Measurements from ENCODE around the gene SDK2. TPM values are rescaled to one million over a fixed set of nuclear protein-coding genes. Genes with fewer than 3 reads are reported as not detected.
A peak's percentile ranks its signal among the peaks of the same experiment; 100 is the strongest.

SDK2 gene
- polyA plus RNA-seq, 1 experiment: 0.04 TPM

DNA sequence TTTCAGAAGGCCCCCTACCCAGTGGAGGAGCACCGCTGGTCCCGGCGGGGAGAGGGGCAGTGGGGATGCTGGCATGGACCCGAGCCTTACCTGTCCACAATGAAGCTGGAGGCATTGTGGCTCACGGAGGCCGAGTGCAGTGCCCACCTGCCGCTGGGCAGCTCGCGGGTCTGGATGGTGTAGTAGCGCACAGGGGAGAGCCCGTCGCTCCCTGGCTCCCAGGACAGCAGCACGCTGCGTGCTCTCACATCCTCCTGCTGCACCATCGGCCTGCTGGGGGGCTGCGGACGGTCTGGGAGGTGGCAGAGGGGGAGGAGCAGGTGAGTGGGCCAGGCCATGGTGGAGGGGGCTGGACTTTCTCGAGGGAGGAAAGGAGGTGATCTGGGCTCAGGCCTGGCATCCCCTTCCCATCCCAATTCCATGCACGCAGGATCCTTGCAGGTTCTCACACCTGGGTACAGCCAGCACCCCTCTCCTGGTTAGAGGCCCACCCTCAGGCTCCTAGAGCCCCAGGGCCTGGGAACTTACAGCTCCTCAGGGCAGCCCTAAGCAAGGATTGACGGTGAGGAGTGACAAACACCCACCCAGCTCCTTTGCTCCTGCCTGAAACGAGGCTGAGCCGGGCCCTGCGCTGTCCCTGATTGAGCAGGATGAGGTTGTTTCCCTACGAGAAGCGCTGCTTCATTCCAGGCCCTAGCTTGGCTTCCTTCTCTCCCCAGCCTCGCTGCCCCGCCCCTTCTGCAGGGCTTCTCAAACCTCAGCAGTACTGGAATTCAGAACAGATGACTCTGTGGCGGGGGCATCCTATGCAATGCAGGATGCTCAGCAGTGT, 256.3 kb downstream of the SDK2 start:
- POLR2A ChIA-PET: interaction anchor here (0.6 kb wide), 1 partner anchor 17 kb away, joined by 3 read pairs; no protein-coding TSS in a partner anchor
- Histone ChIP-seq H3K36me3 (ENCODE audit: control insufficient read depth, insufficient read depth, low read length) (no peaks in the 10 kb centered on the region), H3K27me3 (ENCODE audit: control insufficient read depth, insufficient read depth, low read length) (no peaks in the 10 kb centered on the region), H3K4me3 (ENCODE audit: low read depth, low read length) (no peak overlapping the region)
- DNase-seq (ENCODE audit: low read depth): peak; percentile 11
- TF ChIP-seq CTCF (IDR thresholded peaks at IDR 0.05; ENCODE audit: insufficient read depth, low read depth, low read length): no peak
- CTCF ChIA-PET: interaction anchor here (1.0 to 1.2 kb wide), 3 partner anchors 18 to 133 kb away, joined by 3 to 4 read pairs (median 3); no protein-coding TSS in a partner anchor

DNA sequence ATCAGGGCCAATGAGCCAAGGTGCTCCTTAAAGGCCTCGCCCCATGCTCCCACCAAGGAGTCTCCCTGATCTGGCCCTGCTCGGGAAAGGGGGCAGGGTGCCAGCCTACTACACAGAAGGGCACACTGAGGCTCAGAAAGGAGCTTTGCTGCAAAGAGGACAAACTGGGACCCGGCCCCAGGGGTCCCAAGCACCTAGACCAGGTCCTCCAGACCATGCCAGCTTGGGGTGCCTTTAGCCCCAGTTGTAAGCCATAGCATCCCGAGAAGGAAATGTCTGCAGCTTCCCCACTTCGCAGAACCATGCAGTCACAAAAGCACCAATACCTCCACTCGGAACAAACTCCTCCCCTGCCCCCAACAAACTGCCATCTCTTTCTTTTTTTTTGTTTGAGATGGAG, 257.7 kb downstream of the SDK2 start:
- no peak for DNase-seq (ENCODE audit: low read depth)
- ChIA-PET POLR2A (no interaction called here), CTCF (interaction anchor here (1.0 kb wide), 1 partner anchor 131 kb away, joined by 3 read pairs; no protein-coding TSS in a partner anchor)

GRCh38 chr17:73384926-73385325, 259.3 kb downstream of the SDK2 start:
- ChIA-PET POLR2A (no interaction called here), CTCF (no interaction called here)
- no peak for TF ChIP-seq CTCF (IDR thresholded peaks at IDR 0.05; ENCODE audit: insufficient read depth, low read depth, low read length)
- no peak for DNase-seq (ENCODE audit: low read depth)
- H3K36me3 ChIP-seq (ENCODE audit: control insufficient read depth, insufficient read depth, low read length): no peaks in the 10 kb centered on the region
- H3K27me3 ChIP-seq (ENCODE audit: control insufficient read depth, insufficient read depth, low read length): no peaks in the 10 kb centered on the region
- no peak overlapping the region for H3K4me3 ChIP-seq (ENCODE audit: low read depth, low read length)

More for the DNA sequence above, 257.7 kb downstream of the SDK2 start:
- no peak for TF ChIP-seq CTCF (IDR thresholded peaks at IDR 0.05; ENCODE audit: insufficient read depth, low read depth, low read length)
- Histone ChIP-seq H3K27me3 (ENCODE audit: control insufficient read depth, insufficient read depth, low read length) (no peaks in the 10 kb centered on the region), H3K36me3 (ENCODE audit: control insufficient read depth, insufficient read depth, low read length) (no peaks in the 10 kb centered on the region), H3K4me3 (ENCODE audit: low read depth, low read length) (no peak overlapping the region)

GRCh38 chr17:73380439-73381106, 263.7 kb downstream of the SDK2 start:
- Histone ChIP-seq H3K36me3 (ENCODE audit: control insufficient read depth, insufficient read depth, low read length) (no peaks in the 10 kb centered on the region), H3K4me3 (ENCODE audit: low read depth, low read length) (no peak overlapping the region), H3K27me3 (ENCODE audit: control insufficient read depth, insufficient read depth, low read length) (no peaks in the 10 kb centered on the region; the same call in 1 of the 2 replicates)
- ChIA-PET POLR2A (no interaction called here), CTCF (interaction anchor here (1.0 to 1.4 kb wide), 3 partner anchors 9 to 125 kb away, joined by 4 to 5 read pairs (median 5); no protein-coding TSS in a partner anchor)
- DNase-seq (ENCODE audit: low read depth): no peak
- no peak for TF ChIP-seq CTCF (IDR thresholded peaks at IDR 0.05; ENCODE audit: insufficient read depth, low read depth, low read length)

- ChIA-PET POLR2A (no interaction called here), CTCF (interaction anchor here (1.0 kb wide), 1 partner anchor 148 kb away, joined by 3 read pairs; a partner anchor contains a TSS)
- Histone ChIP-seq H3K27me3 (ENCODE audit: control insufficient read depth, insufficient read depth, low read length) (peaks cover 2% of the 10 kb centered on the region), H3K4me3 (ENCODE audit: low read depth, low read length) (no peak overlapping the region), H3K36me3 (ENCODE audit: control insufficient read depth, insufficient read depth, low read length) (no peaks in the 10 kb centered on the region)
- TF ChIP-seq CTCF (IDR thresholded peaks at IDR 0.05; ENCODE audit: insufficient read depth, low read depth, low read length): no peak
- DNase-seq (ENCODE audit: low read depth): no peak
Measured at GRCh38 chr17:73379826-73380225, 264.4 kb downstream of the SDK2 start.
